HUES6 (cell line): ENCODE measurements around the gene CDC42.
"Not testable (repeated sequence)": the region's sequence is repeated elsewhere in the genome, so short reads cannot be mapped to it uniquely, and the experiment has no call there.

Experiments used
- H3K27ac ChIP-seq: 2 replicates; pipeline ENCODE4 v1.7.0; 2013; ENCODE audit warnings: low read depth, mild to moderate bottlenecking, low read length, inconsistent platforms
- H3K27me3 ChIP-seq: 2 replicates; pipeline ENCODE4 v1.6.1; 2013; ENCODE audit warnings: low read length; ENCODE audit not compliant: control insufficient read depth, insufficient read depth
- H3K36me3 ChIP-seq: 2 replicates; pipeline ENCODE4 v1.6.1; 2013; ENCODE audit warnings: low read length; ENCODE audit not compliant: control insufficient read depth, insufficient read depth
- H3K4me1 ChIP-seq: 2 replicates; pipeline ENCODE4 v1.6.1; 2013; ENCODE audit warnings: low read length; ENCODE audit not compliant: control insufficient read depth, insufficient read depth
- H3K4me3 ChIP-seq: 2 replicates; pipeline ENCODE4 v1.5.1; 2013; ENCODE audit warnings: low read depth, low read length
- H3K9ac ChIP-seq: one replicate; pipeline ENCODE4 v1.6.1; 2013; ENCODE audit warnings: mild to moderate bottlenecking, low read length
- H3K9me3 ChIP-seq: 2 replicates; pipeline ENCODE4 v1.6.1; 2013; ENCODE audit warnings: low read depth, low read length; ENCODE audit not compliant: control insufficient read depth, insufficient read depth

Gene CDC42

GRCh38 chr1:22052115-22053016 lies at the start of gene CDC42:
CDC42 (plus strand) TSS chr1:22052709; CDS start chr1:22078479, 25,770 bp downstream.
- H3K4me3 ChIP-seq, result peak within 1 kb of the TSS; percentile 99
- H3K36me3 ChIP-seq, result peaks cover 13% of the 10 kb centered on the region; the same call in 1 of the 2 replicates
- H3K4me1 ChIP-seq, result no peaks in the 10 kb centered on the region
- no peaks in the 10 kb centered on the region for H3K9me3 ChIP-seq
- peak within 1 kb of the TSS; percentile 98 for H3K9ac ChIP-seq
- no peaks in the 10 kb centered on the region for H3K27me3 ChIP-seq
- H3K27ac ChIP-seq, result peak within 1 kb of the TSS; percentile 95

GRCh38 chr1:22002875-22003274 lies 49.6 kb upstream of the CDC42 start:
- not testable (repeated sequence) for H3K9me3 ChIP-seq, H3K4me3 ChIP-seq, H3K9ac ChIP-seq, H3K27me3 ChIP-seq, H3K27ac ChIP-seq, H3K4me1 ChIP-seq, H3K36me3 ChIP-seq

GRCh38 chr1:22003959-22004358 lies 48.5 kb upstream of the CDC42 start:
- H3K36me3 ChIP-seq, H3K4me1 ChIP-seq, H3K9me3 ChIP-seq, H3K4me3 ChIP-seq, H3K27ac ChIP-seq, H3K9ac ChIP-seq, H3K27me3 ChIP-seq: not testable (repeated sequence)

- H3K9me3 ChIP-seq, H3K4me1 ChIP-seq, H3K27ac ChIP-seq, H3K27me3 ChIP-seq, H3K9ac ChIP-seq, H3K36me3 ChIP-seq, H3K4me3 ChIP-seq: not testable (repeated sequence)
Observed at GRCh38 chr1:22005261-22006149, 47.0 kb upstream of the CDC42 start.

GRCh38 chr1:22006736-22007135 lies 45.8 kb upstream of the CDC42 start:
- not testable (repeated sequence) for H3K4me3 ChIP-seq, H3K4me1 ChIP-seq, H3K36me3 ChIP-seq, H3K9me3 ChIP-seq, H3K9ac ChIP-seq, H3K27ac ChIP-seq, H3K27me3 ChIP-seq

- H3K9me3 ChIP-seq, H3K27me3 ChIP-seq, H3K9ac ChIP-seq, H3K4me1 ChIP-seq, H3K4me3 ChIP-seq, H3K27ac ChIP-seq, H3K36me3 ChIP-seq: not testable (repeated sequence)
Observed at GRCh38 chr1:22007262-22007661, 45.2 kb upstream of the CDC42 start.

GRCh38 chr1:22009566-22009965 lies 42.9 kb upstream of the CDC42 start:
- H3K27me3 ChIP-seq, H3K9me3 ChIP-seq, H3K27ac ChIP-seq, H3K36me3 ChIP-seq, H3K4me3 ChIP-seq, H3K9ac ChIP-seq, H3K4me1 ChIP-seq: not testable (repeated sequence)

GRCh38 chr1:22012752-22013151 lies 39.8 kb upstream of the CDC42 start:
- H3K4me3 ChIP-seq, H3K4me1 ChIP-seq, H3K9me3 ChIP-seq, H3K27ac ChIP-seq, H3K9ac ChIP-seq, H3K27me3 ChIP-seq, H3K36me3 ChIP-seq: not testable (repeated sequence)

- not testable (repeated sequence) for H3K9ac ChIP-seq, H3K9me3 ChIP-seq, H3K36me3 ChIP-seq, H3K27ac ChIP-seq, H3K4me3 ChIP-seq, H3K27me3 ChIP-seq, H3K4me1 ChIP-seq
Observed at GRCh38 chr1:22014575-22015206, 37.8 kb upstream of the CDC42 start.

- Histone ChIP-seq H3K9ac (no peak overlapping the region), H3K27me3 (no peaks in the 10 kb centered on the region), H3K4me3 (no peak overlapping the region), H3K9me3 (no peaks in the 10 kb centered on the region), H3K27ac (no peak overlapping the region), H3K4me1 (peaks cover 2% of the 10 kb centered on the region; the same call in 1 of the 2 replicates), H3K36me3 (no peaks in the 10 kb centered on the region)
Observed at GRCh38 chr1:22018583-22019559, 33.6 kb upstream of the CDC42 start.
